Motor neuron (in vitro differentiated cells): Measurements from ENCODE around the gene POU2F2. TPM values are rescaled to one million over a fixed set of nuclear protein-coding genes. Genes with fewer than 3 reads are reported as not detected.

Source experiments
- ATAC-seq, 8 experiments: fragments of 200-7000 bp; cut with Tn5 transposase; replicated peaks in 6 of 8; 2 replicates each; pipeline ENCODE4 v1.8.0; 2021; ENCODE audit warnings: mild to moderate bottlenecking in 8 of 8, moderate library complexity in 8 of 8
- H3K27ac ChIP-seq, 2 donors: fragments of 250-450 bp; sonication (Bioruptor Pico); 2 replicates each; pipeline ENCODE4 v1.9.0; 2021; ENCODE audit warnings: antibody characterized with exemption in 2 of 2, mild to moderate bottlenecking in 2 of 2, moderate library complexity in 1 of 2
- H3K4me1 ChIP-seq, 2 donors: fragments of 250-450 bp; sonication (Bioruptor Pico); replicated peaks in 1 of 2; 2 replicates each; pipeline ENCODE4 v1.6.1; 2021; ENCODE audit warnings: antibody characterized with exemption in 2 of 2, mild to moderate bottlenecking in 2 of 2, moderate library complexity in 1 of 2
- H3K4me3 ChIP-seq, 5 donors: fragments of 250-450 bp; sonication (Bioruptor Pico); 2 replicates each; pipeline ENCODE4 v1.9.0; 2021; ENCODE audit warnings: antibody characterized with exemption in 5 of 5, mild to moderate bottlenecking in 5 of 5, moderate library complexity in 4 of 5
- WGBS, 10 experiments: fragments of 450-650 bp; shearing (Covaris generic); methylation state at CpG; one replicate each; pipeline ENCODE4 v1.0.0; 2022; 5-methylcytosine and 5-hydroxymethylcytosine counted together
- in situ Hi-C, 9 experiments: fragments of 400-800 bp; cut with MboI; loops; one replicate each; pipeline ENCODE4 v1.15.0; 2021; ENCODE audit warnings: low sequenced_read_pairs in 9 of 9, low pct_unique_long_range_greater_than_20kb in 2 of 9; ENCODE audit not compliant: unreplicated experiment in 9 of 9
- total RNA-seq, 8 experiments: library from RNA; unstranded; fragments of 300-600 nt; gene quantifications; 2 replicates each; pipeline versions ENCODE4 v1.2.3 to v1.2.4, GENCODE V29; 2022

The POU2F2 gene
- total RNA-seq, 8 experiments from 2014 or later = 0.54 to 30.6 (median 7.7) TPM

GRCh38 chr19:42068756-42069571 is 63.3 kb downstream of the POU2F2 start:
- Histone ChIP-seq H3K4me1 (peaks cover 24 to 46% of the 10 kb centered on the region in 2 donors), H3K4me3 (peak overlapping the region; percentile 34 to 55 (median 42)), H3K27ac (peak overlapping the region; percentile 61 to 63)
- peak in 4 of 8 experiments; percentile 2 to 15 (median 6) for ATAC-seq
- 7 to 41% (median 33%) methylated on average over 2 to 9 of the region's 29 CpGs; no CpG with 5 or more reads in 1 of the 10 experiments for WGBS, 10 experiments
- in situ Hi-C loops = no loop called here

DNA sequence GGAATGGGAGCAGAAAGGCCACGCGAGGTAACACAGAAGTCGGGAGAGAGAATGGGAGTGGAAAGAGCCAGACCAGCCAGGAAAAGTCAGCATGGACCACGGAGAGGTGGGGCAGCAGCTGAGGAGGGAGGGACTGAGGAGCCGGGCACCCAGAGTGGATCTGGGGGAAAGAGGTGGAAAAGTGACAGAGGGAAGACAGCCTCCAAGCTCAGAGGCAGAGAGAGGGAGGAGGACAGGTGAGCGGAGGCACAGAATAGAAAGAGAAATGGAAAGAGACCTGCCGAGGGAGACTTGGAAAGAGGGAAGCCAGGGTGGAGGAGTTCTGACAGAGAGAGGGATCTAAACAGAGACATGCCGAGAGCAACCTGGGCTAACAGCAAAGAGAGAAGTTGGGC is 63.9 kb downstream of the POU2F2 start:
- in situ Hi-C loops = no loop called here
- ATAC-seq = no peak
- Histone ChIP-seq H3K4me1 (peaks cover 24 to 46% of the 10 kb centered on the region in 2 donors), H3K4me3 (peak overlapping the region; percentile 34 to 55 (median 42)), H3K27ac (no peak overlapping the region)
- 0 to 83% (median 33%) methylated on average over 1 to 4 of the region's 8 CpGs for WGBS, 10 experiments

DNA sequence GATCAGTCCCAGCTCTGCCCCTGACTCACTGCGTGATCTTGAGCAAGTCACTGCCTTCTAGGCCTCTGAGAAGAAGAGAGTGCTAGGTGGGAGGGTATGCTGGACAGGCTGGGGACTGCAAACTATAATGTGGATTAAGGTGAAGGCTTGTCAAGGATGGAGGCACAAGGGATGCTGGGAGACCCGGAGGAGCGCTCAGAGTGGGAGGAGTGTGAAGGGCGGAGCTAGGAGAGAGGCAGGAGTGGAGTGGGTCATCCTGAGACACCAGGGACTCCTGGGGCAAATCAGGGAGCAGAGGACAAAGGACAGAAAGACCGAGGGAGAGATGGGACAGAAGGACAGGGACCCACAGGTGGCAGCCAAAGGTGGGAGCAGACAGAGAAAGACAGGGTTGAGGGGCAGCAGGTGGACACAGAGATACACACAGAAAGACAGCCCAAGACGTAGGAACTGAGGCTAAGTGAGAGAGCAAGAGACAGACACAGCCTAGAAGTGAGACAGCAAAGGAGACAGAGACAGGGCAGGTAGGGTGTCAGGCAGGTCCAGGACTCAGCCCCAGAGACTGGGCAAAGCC is 64.8 kb downstream of the POU2F2 start:
- 19 to 90% (median 62%) methylated on average over 2 to 5 of the region's 6 CpGs; no CpG with 5 or more reads in 2 of the 10 experiments for WGBS, 10 experiments
- H3K27ac ChIP-seq = no peak overlapping the region
- H3K4me1 ChIP-seq = peaks cover 24 to 46% of the 10 kb centered on the region in 2 donors
- in situ Hi-C loops = no loop called here
- no peak for ATAC-seq
- no peak overlapping the region for H3K4me3 ChIP-seq

DNA sequence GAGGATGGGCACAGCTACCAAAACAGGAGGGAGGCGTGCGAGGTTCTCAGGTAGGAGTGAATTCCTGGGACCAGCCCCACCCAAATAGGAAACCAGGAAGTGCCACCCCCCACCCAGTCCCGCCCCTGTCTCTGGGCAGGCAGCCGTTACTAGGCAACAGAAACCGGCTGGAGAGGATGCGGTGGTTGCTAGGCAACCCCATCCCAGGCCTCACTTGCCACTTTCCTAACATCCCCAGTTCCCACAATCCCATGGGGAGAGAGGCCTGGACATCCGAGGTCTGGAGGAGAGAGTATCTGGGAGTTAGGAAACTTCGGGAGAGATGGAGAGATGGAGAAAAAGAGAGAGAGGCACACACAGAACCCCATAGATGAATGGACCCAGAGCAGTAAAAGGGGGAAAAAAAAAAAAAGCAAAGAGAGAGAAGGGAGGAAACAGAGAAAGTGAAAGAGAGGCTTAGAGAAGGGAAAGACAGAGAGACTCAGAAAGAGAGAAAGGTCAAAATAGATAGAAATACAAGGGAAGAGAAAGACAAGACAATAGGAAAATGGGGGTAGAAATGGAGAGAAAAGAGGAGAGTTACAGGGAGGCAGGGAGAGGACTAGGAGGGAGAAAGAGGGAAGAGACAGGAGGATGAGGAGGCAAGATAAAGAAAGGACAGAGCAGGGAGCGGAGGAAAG is 66.0 kb downstream of the POU2F2 start:
- WGBS, 10 experiments = 16 to 89% (median 55%) methylated on average over 1 to 6 of the region's 9 CpGs; no CpG with 5 or more reads in 1 of the 10 experiments
- H3K4me3 ChIP-seq = no peak overlapping the region
- in situ Hi-C loops = no loop called here
- ATAC-seq = peak in 6 of 8 experiments; percentile 15 to 49 (median 36)
- H3K4me1 ChIP-seq = peaks cover 24 to 46% of the 10 kb centered on the region in 2 donors
- no peak overlapping the region for H3K27ac ChIP-seq

GRCh38 chr19:42065511-42065910 is 66.7 kb downstream of the POU2F2 start:
- no peak overlapping the region for H3K4me3 ChIP-seq
- H3K4me1 ChIP-seq = peaks cover 19 to 41% of the 10 kb centered on the region in 2 donors
- no peak overlapping the region for H3K27ac ChIP-seq
- in situ Hi-C loops = no loop called here
- 90 to 100% methylated on average over 2 of the region's 9 CpGs; no CpG with 5 or more reads in 8 of the 10 experiments for WGBS, 10 experiments
- no peak for ATAC-seq

DNA sequence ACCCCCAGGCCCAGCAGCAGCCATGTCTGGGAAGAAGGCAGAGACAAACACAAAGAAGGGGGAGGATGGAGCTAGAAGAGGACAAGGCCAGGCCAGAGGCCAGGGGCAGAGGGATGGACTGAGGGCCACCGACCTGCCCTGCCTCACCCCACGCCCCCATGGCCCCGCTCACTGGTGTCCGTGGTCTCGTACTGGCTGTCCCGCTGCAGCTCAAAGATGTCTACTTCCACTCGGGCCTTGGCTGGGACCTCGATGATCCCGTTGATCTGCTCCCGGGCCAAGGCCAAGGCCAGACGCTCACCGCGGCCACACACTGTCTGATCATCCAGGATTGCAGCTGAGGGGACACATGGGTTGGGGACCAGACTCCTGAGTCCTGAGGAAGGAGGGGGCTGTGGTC is 67.2 kb downstream of the POU2F2 start:
- Histone ChIP-seq H3K4me3 (no peak overlapping the region), H3K4me1 (peaks cover 15 to 37% of the 10 kb centered on the region in 2 donors), H3K27ac (no peak overlapping the region)
- no peak for ATAC-seq
- 76% methylated on average over 5 of the region's 13 CpGs; no CpG with 5 or more reads in 9 of the 10 experiments for WGBS, 10 experiments
- in situ Hi-C loops = no loop called here

DNA sequence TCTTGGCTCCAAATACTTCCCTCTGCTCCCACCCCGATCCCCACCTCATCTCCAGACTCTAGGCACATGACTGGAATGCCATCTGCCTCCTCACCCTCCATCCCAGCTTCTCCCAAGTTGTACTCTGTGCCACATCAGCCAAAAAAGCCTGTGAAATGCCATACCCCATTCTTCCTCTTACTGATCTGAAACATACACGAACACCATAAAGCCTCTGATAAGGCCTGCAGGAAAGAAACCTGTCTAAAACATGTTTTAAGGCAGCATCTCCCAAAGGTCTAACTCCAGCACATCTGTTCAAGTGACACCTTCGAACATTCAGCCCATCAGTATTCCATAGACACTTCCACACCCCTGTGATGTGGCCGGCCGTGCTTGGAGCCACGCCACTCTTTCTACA is 67.8 kb downstream of the POU2F2 start:
- ATAC-seq = no peak
- WGBS, 10 experiments = 49 to 100% (median 83%) methylated on average over 1 to 5 of the region's 6 CpGs; no CpG with 5 or more reads in 2 of the 10 experiments
- in situ Hi-C loops = no loop called here
- no peak overlapping the region for H3K27ac ChIP-seq
- H3K4me3 ChIP-seq = no peak overlapping the region
- H3K4me1 ChIP-seq = peaks cover 15 to 35% of the 10 kb centered on the region in 2 donors

- Histone ChIP-seq H3K27ac (no peak overlapping the region), H3K4me1 (peaks cover 7 to 17% of the 10 kb centered on the region in 2 donors), H3K4me3 (no peak overlapping the region)
- no peak for ATAC-seq
- in situ Hi-C loops = no loop called here
- 77 to 100% (median 94%) methylated on average over 2 to 10 of the region's 16 CpGs; no CpG with 5 or more reads in 4 of the 10 experiments for WGBS, 10 experiments
These were observed 69.9 kb downstream of the POU2F2 start for GRCh38 chr19:42062381-42062780.

- Histone ChIP-seq H3K4me1 (no peaks in the 10 kb centered on the region), H3K27ac (no peak overlapping the region), H3K4me3 (no peak overlapping the region)
- WGBS, 10 experiments = 0 to 100% (median 90%) methylated on average over 1 to 2 of the region's 3 CpGs; no CpG with 5 or more reads in 4 of the 10 experiments
- in situ Hi-C loops = no loop called here
- ATAC-seq = no peak
These were observed 72.1 kb downstream of the POU2F2 start for GRCh38 chr19:42060117-42060516.

GRCh38 chr19:42059196-42059595 is 73.0 kb downstream of the POU2F2 start:
- no peak overlapping the region for H3K27ac ChIP-seq
- WGBS, 10 experiments = 80 to 96% (median 89%) methylated on average over 1 to 6 of the region's 13 CpGs; no CpG with 5 or more reads in 7 of the 10 experiments
- in situ Hi-C loops = no loop called here
- no peak for ATAC-seq
- H3K4me1 ChIP-seq = no peaks in the 10 kb centered on the region
- no peak overlapping the region for H3K4me3 ChIP-seq

GRCh38 chr19:42057846-42058245 is 74.4 kb downstream of the POU2F2 start:
- 14 to 83% (median 60%) methylated on average over 1 to 6 of the region's 7 CpGs; no CpG with 5 or more reads in 3 of the 10 experiments for WGBS, 10 experiments
- in situ Hi-C loops = no loop called here
- H3K4me3 ChIP-seq = no peak overlapping the region
- no peak for ATAC-seq
- H3K4me1 ChIP-seq = no peaks in the 10 kb centered on the region
- H3K27ac ChIP-seq = no peak overlapping the region

DNA sequence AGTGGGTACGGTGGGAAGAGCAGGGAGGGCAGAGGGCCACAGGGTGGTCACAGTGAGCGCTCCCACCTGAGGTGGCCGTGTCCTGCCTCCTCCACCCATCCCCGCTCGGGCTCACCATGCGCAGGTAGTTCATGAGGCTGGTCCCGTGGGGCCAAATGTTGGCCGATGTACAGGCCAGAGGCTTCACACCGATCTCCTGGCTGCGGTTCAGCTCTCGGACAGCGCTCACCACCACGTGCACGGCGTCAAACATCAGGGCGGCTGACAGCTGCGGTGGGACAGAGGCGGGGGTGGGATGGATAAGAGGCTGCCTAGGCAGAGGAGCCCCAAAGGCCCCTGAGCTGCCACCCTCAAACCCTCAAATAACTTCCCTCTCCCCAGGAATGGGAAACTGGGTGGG is 78.0 kb downstream of the POU2F2 start:
- 53% methylated on average over 4 of the region's 18 CpGs; no CpG with 5 or more reads in 9 of the 10 experiments for WGBS, 10 experiments

More for the DNA sequence above, 78.0 kb downstream of the POU2F2 start:
- Histone ChIP-seq H3K4me1 (no peaks in the 10 kb centered on the region), H3K27ac (no peak overlapping the region), H3K4me3 (no peak overlapping the region)
- in situ Hi-C loops = no loop called here
- no peak for ATAC-seq
